Measurements from ENCODE around the gene FAH.

Gene FAH

DNA sequence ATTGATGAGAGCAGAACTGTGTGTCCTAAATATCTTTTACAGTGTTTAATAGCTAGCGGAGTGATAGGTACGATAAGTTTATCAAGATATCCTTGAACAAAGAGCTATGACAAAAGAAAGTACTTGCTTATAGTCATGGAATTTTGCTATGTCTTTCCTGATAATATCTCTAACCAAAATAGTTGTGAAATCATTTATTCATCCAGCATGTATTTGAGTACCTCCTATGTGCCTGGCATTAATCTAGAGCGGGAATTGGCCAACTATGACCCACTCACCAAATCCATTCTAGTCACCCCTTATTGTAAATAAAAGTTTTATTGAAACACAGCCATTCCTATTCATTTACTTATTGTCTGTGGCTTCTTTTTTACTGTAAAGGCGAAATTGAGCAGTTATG lies 46.7 kb upstream of the FAH start:
- Histone ChIP-seq H3K27me3 (ENCODE audit: control insufficient read depth, low read length) (no peaks in the 10 kb centered on the region), H3K4me1 (ENCODE audit: control insufficient read depth, low read length) (peaks cover 22% of the 10 kb centered on the region), H3K9me3 (ENCODE audit: control insufficient read depth, insufficient read depth, low read length) (no peaks in the 10 kb centered on the region), H3K36me3 (ENCODE audit: control insufficient read depth, low read length) (peaks cover 26% of the 10 kb centered on the region), H4K20me1 (ENCODE audit: control insufficient read depth, insufficient read depth, low read depth, low read length) (peaks cover 19% of the 10 kb centered on the region), H3K4me2 (ENCODE audit: low read length) (peak overlapping the region; percentile 17; the same call in 1 of the 2 replicates), H3F3A (ENCODE audit: control insufficient read depth, insufficient read depth) (no peaks in the 10 kb centered on the region), H3K79me2 (ENCODE audit: control insufficient read depth, low read length) (peaks cover 88% of the 10 kb centered on the region), H3K27ac (ENCODE audit: low read depth, low read length) (no peak overlapping the region), H3K9me2 (replicated peaks; ENCODE audit: control insufficient read depth, low read length) (no peaks in the 10 kb centered on the region), H3K4me3 (ENCODE audit: low read length) (no peak overlapping the region)
- TF ChIP-seq, protein P1, sequence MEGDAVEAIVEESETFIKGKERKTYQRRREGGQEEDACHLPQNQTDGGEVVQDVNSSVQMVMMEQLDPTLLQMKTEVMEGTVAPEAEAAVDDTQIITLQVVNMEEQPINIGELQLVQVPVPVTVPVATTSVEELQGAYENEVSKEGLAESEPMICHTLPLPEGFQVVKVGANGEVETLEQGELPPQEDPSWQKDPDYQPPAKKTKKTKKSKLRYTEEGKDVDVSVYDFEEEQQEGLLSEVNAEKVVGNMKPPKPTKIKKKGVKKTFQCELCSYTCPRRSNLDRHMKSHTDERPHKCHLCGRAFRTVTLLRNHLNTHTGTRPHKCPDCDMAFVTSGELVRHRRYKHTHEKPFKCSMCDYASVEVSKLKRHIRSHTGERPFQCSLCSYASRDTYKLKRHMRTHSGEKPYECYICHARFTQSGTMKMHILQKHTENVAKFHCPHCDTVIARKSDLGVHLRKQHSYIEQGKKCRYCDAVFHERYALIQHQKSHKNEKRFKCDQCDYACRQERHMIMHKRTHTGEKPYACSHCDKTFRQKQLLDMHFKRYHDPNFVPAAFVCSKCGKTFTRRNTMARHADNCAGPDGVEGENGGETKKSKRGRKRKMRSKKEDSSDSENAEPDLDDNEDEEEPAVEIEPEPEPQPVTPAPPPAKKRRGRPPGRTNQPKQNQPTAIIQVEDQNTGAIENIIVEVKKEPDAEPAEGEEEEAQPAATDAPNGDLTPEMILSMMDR (IDR thresholded peaks at IDR 0.05; ENCODE audit: low read depth, low read length, poor library complexity, severe bottlenecking) = no peak
- TF ChIP-seq EZH2phosphoT487 (IDR thresholded peaks at IDR 0.05; ENCODE audit: borderline replicate concordance, low read length) = no peak

DNA sequence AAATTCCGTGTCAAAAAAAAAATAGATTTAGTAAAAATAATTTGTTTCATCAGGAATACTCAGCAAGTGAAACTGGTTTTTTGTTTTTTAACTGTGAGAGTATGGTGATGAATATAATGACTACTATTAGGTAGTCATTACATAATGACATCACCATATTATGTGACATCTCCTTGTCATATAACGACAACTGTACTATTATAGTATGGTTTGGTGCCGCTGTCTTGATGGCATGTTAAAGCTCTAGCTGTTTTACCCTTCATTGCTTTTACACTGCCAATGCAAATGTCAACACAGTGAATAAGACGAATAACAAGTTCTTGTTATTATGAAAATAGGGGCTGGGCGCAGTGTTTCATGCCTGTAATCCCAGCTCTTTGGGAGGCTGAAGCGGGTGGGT lies 45.6 kb upstream of the FAH start:
- no peak for TF ChIP-seq EZH2phosphoT487 (IDR thresholded peaks at IDR 0.05; ENCODE audit: borderline replicate concordance, low read length)
- TF ChIP-seq, protein P1 (IDR thresholded peaks at IDR 0.05; ENCODE audit: low read depth, low read length, poor library complexity, severe bottlenecking) = no peak
- Histone ChIP-seq H3K27me3 (ENCODE audit: control insufficient read depth, low read length) (no peaks in the 10 kb centered on the region), H4K20me1 (ENCODE audit: control insufficient read depth, insufficient read depth, low read depth, low read length) (peaks cover 17% of the 10 kb centered on the region), H3K9me2 (replicated peaks; ENCODE audit: control insufficient read depth, low read length) (no peaks in the 10 kb centered on the region), H3K4me3 (ENCODE audit: low read length) (no peak overlapping the region), H3K27ac (ENCODE audit: low read depth, low read length) (no peak overlapping the region), H3K36me3 (ENCODE audit: control insufficient read depth, low read length) (peaks cover 22% of the 10 kb centered on the region), H3K9me3 (ENCODE audit: control insufficient read depth, insufficient read depth, low read length) (no peaks in the 10 kb centered on the region), H3K4me2 (ENCODE audit: low read length) (no peak overlapping the region), H3K4me1 (ENCODE audit: control insufficient read depth, low read length) (peaks cover 22% of the 10 kb centered on the region), H3K79me2 (ENCODE audit: control insufficient read depth, low read length) (peaks cover 92% of the 10 kb centered on the region), H3F3A (ENCODE audit: control insufficient read depth, insufficient read depth) (no peaks in the 10 kb centered on the region)

DNA sequence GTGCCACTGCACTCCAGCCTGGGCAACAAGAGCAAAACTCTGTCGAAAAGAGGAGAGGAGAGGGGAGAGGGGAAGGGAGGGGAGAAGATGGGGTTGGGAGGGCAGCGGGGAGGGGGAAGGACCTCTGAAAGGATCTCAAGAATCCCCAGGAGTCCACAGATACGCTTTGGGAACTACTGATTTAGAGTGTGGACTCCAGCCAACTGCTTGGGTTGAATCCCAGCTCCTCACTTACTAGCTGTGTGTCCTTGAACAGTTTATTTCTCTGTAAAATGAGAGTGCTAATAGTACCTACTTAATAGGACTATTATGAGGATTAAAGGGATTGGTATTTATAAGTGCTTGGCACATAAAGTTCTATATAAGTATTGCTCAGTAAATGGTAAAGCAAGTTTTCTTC lies 45.0 kb upstream of the FAH start:
- TF ChIP-seq, protein P1 (IDR thresholded peaks at IDR 0.05; ENCODE audit: low read depth, low read length, poor library complexity, severe bottlenecking) = no peak
- TF ChIP-seq EZH2phosphoT487 (IDR thresholded peaks at IDR 0.05; ENCODE audit: borderline replicate concordance, low read length) = no peak
- no peaks in the 10 kb centered on the region for H3K9me2 ChIP-seq (replicated peaks; ENCODE audit: control insufficient read depth, low read length)
- no peaks in the 10 kb centered on the region for H3K27me3 ChIP-seq (ENCODE audit: control insufficient read depth, low read length)
- peaks cover 22% of the 10 kb centered on the region for H3K4me1 ChIP-seq (ENCODE audit: control insufficient read depth, low read length)
- H3K27ac ChIP-seq (ENCODE audit: low read depth, low read length) = no peak overlapping the region
- no peak overlapping the region for H3K4me2 ChIP-seq (ENCODE audit: low read length)
- peaks cover 17% of the 10 kb centered on the region for H3K36me3 ChIP-seq (ENCODE audit: control insufficient read depth, low read length)
- H3K79me2 ChIP-seq (ENCODE audit: control insufficient read depth, low read length) = peaks cover 90% of the 10 kb centered on the region
- H3K4me3 ChIP-seq (ENCODE audit: low read length) = no peak overlapping the region
- no peaks in the 10 kb centered on the region for H3F3A ChIP-seq (ENCODE audit: control insufficient read depth, insufficient read depth)
- H3K9me3 ChIP-seq (ENCODE audit: control insufficient read depth, insufficient read depth, low read length) = no peaks in the 10 kb centered on the region
- peaks cover 14% of the 10 kb centered on the region for H4K20me1 ChIP-seq (ENCODE audit: control insufficient read depth, insufficient read depth, low read depth, low read length)

Data from DOHH2 (cell line).